Endodermal cell (in vitro differentiated cells): ENCODE measurements around the gene PIK3R5. TPM values are rescaled to one million over a fixed set of nuclear protein-coding genes. Genes with fewer than 3 reads are reported as not detected.
A peak's percentile ranks its signal among the peaks of the same experiment; 100 is the strongest.

Source experiments
- DNase-seq: peaks from one replicate; pipeline ENCODE4 v3.0.0-alpha.2; 2017
- H3K27ac ChIP-seq: 2 replicates; pipeline ENCODE4 v1.5.1; 2013; ENCODE audit warnings: mild to moderate bottlenecking, low read depth, low read length, moderate library complexity
- H3K27me3 ChIP-seq: 2 replicates; pipeline ENCODE4 v1.6.1; 2013; ENCODE audit warnings: mild to moderate bottlenecking, low read length, moderate library complexity; ENCODE audit not compliant: insufficient read depth, control insufficient read depth, poor library complexity, severe bottlenecking
- H3K36me3 ChIP-seq: 2 replicates; pipeline ENCODE4 v1.7.0; 2013; ENCODE audit warnings: mild to moderate bottlenecking, low read length, moderate library complexity; ENCODE audit not compliant: control insufficient read depth, insufficient read depth
- H3K4me1 ChIP-seq: one replicate; pipeline ENCODE4 v1.7.0; 2013; ENCODE audit warnings: low read length; ENCODE audit not compliant: control insufficient read depth, insufficient read depth
- H3K4me3 ChIP-seq: 2 replicates; pipeline ENCODE4 v1.5.1; 2013; ENCODE audit warnings: mild to moderate bottlenecking, low read length, moderate library complexity
- H3K9ac ChIP-seq: 2 replicates; pipeline ENCODE4 v1.6.1; 2013; ENCODE audit warnings: mild to moderate bottlenecking, low read length, moderate library complexity; ENCODE audit not compliant: poor library complexity, severe bottlenecking; ENCODE audit errors: extremely low read depth
- H3K9me3 ChIP-seq: 2 replicates; pipeline ENCODE4 v1.6.1; 2013; ENCODE audit warnings: mild to moderate bottlenecking, low read length, moderate library complexity; ENCODE audit not compliant: control insufficient read depth
- H3K27ac Mint-ChIP-seq: 2 replicates; pipeline ENCODE4 v1.8.0; 2020; ENCODE audit warnings: mixed read lengths
- H3K27me3 Mint-ChIP-seq: 2 replicates; pipeline ENCODE4 v1.8.0; 2021; ENCODE audit warnings: mild to moderate bottlenecking, mixed read lengths; ENCODE audit not compliant: insufficient read depth
- H3K36me3 Mint-ChIP-seq: 2 replicates; pipeline ENCODE4 v1.8.0; 2020; ENCODE audit warnings: low read depth, mixed read lengths
- H3K4me1 Mint-ChIP-seq: 2 replicates; pipeline ENCODE4 v1.8.0; 2020; ENCODE audit warnings: mixed read lengths
- H3K4me3 Mint-ChIP-seq: 2 replicates; pipeline ENCODE4 v1.8.0; 2020; ENCODE audit warnings: mild to moderate bottlenecking, moderate library complexity, mixed read lengths
- H3K9me3 Mint-ChIP-seq: 2 replicates; pipeline ENCODE4 v1.8.0; 2020; ENCODE audit warnings: mild to moderate bottlenecking, mixed read lengths
- WGBS, 2 experiments: methylation state at CpG; one replicate each; pipeline versions ENCODE4 v1.1.5 to v1.1.7; 2013; ENCODE audit warnings: missing lambda C conversion rate in 2 of 2, mixed read lengths in 1 of 2; ENCODE audit not compliant: insufficient coverage in 1 of 2, insufficient read length in 1 of 2; 5-methylcytosine and 5-hydroxymethylcytosine counted together
- total RNA-seq, 2 donors: library from RNA; stranded (reverse); fragmentation: NEBNext Ultra II Directional in 1 of 2; extraction: Animal tissue kit (Norgen Biotek cat#: 25700) in 1 of 2; gene quantifications; 2 replicates in 1 of 2; 3 replicates in 1 of 2; pipeline ENCODE4 v1.2.1, GENCODE V29; 2021
- TF ChIP-seq, protein P1 (sequence below): fragments of 200-600 bp; sonication (generic); conservative IDR thresholded peaks from 2 replicates; pipeline ENCODE4 v1.5.0; 2021; ENCODE audit warnings: antibody characterized with exemption, mild to moderate bottlenecking

Gene PIK3R5
- total RNA-seq, 2 donors from 2014 or later = 10.4 to 37.0 TPM

DNA sequence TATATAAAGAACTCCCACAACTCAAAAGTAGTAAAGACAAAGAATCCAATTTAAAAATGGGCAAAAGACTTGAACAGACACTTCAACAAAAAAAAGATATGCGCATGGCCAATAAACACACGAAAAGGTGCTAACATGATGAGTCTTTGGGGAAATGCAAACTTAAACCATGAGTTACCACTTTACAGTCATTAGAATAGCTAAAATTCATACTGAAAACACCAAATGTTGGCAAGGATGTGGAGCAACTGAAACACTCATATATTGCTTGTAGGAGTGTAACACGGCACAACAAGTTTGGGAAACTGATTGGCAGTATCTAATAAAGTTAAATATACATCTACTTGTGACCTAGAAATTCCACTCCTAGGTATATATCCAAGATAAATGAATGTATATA lies 3.0 kb upstream of the PIK3R5 start:
- peaks cover 38% of the 10 kb centered on the region for H3K9me3 Mint-ChIP-seq
- Histone ChIP-seq H3K9ac (no peak overlapping the region), H3K4me1 (no peaks in the 10 kb centered on the region), H3K4me3 (no peak overlapping the region), H3K36me3 (no peaks in the 10 kb centered on the region), H3K9me3 (no peaks in the 10 kb centered on the region), H3K27ac (no peak overlapping the region), H3K27me3 (peaks cover 36% of the 10 kb centered on the region)
- H3K36me3 Mint-ChIP-seq = peaks cover 17% of the 10 kb centered on the region
- 81 to 100% methylated on average over 2 of the region's 3 CpGs for WGBS, 2 experiments
- no peaks in the 10 kb centered on the region for H3K4me1 Mint-ChIP-seq
- TF ChIP-seq, protein P1, sequence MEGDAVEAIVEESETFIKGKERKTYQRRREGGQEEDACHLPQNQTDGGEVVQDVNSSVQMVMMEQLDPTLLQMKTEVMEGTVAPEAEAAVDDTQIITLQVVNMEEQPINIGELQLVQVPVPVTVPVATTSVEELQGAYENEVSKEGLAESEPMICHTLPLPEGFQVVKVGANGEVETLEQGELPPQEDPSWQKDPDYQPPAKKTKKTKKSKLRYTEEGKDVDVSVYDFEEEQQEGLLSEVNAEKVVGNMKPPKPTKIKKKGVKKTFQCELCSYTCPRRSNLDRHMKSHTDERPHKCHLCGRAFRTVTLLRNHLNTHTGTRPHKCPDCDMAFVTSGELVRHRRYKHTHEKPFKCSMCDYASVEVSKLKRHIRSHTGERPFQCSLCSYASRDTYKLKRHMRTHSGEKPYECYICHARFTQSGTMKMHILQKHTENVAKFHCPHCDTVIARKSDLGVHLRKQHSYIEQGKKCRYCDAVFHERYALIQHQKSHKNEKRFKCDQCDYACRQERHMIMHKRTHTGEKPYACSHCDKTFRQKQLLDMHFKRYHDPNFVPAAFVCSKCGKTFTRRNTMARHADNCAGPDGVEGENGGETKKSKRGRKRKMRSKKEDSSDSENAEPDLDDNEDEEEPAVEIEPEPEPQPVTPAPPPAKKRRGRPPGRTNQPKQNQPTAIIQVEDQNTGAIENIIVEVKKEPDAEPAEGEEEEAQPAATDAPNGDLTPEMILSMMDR = no peak
- no peak overlapping the region for H3K4me3 Mint-ChIP-seq
- peaks cover 53% of the 10 kb centered on the region for H3K27me3 Mint-ChIP-seq
- H3K27ac Mint-ChIP-seq = no peak overlapping the region
- no peak for DNase-seq

- Histone ChIP-seq H3K4me3 (no peak overlapping the region), H3K4me1 (no peaks in the 10 kb centered on the region), H3K27me3 (peaks cover 41% of the 10 kb centered on the region), H3K9ac (no peak overlapping the region), H3K36me3 (no peaks in the 10 kb centered on the region), H3K27ac (no peak overlapping the region), H3K9me3 (no peaks in the 10 kb centered on the region)
- Mint-ChIP-seq H3K27ac (no peak overlapping the region), H3K9me3 (peaks cover 38% of the 10 kb centered on the region), H3K4me3 (no peak overlapping the region), H3K36me3 (peaks cover 17% of the 10 kb centered on the region), H3K27me3 (peaks cover 59% of the 10 kb centered on the region), H3K4me1 (no peaks in the 10 kb centered on the region)
- TF ChIP-seq, protein P1 = no peak
- no peak for DNase-seq
These were observed 2.4 kb upstream of the PIK3R5 start for GRCh38 chr17:8967861-8968260.

- H3K4me1 ChIP-seq = no peaks in the 10 kb centered on the region
- Mint-ChIP-seq H3K4me3 (peak overlapping the region; percentile 58), H3K4me1 (no peaks in the 10 kb centered on the region), H3K9me3 (peaks cover 33% of the 10 kb centered on the region), H3K36me3 (peaks cover 17% of the 10 kb centered on the region), H3K27me3 (peaks cover 62% of the 10 kb centered on the region), H3K27ac (no peak overlapping the region)
- TF ChIP-seq, protein P1 = no peak
- peaks cover 43% of the 10 kb centered on the region for H3K27me3 ChIP-seq
- H3K36me3 ChIP-seq = no peaks in the 10 kb centered on the region
- no peak overlapping the region for H3K27ac ChIP-seq
- H3K9me3 ChIP-seq = no peaks in the 10 kb centered on the region
- WGBS, 2 experiments = 79 to 96% methylated on average over 5 to 9 of the region's 9 CpGs
- H3K4me3 ChIP-seq = no peak overlapping the region
- no peak for DNase-seq
- H3K9ac ChIP-seq = no peak overlapping the region
These were observed 1.4 kb upstream of the PIK3R5 start for GRCh38 chr17:8966926-8967325.
